Liver (tissue), 9 donors: Measurements from ENCODE around the gene ALKBH1. TPM values are rescaled to one million over a fixed set of nuclear protein-coding genes. Genes with fewer than 3 reads are reported as not detected.
"Not testable (repeated sequence)": the region's sequence is repeated elsewhere in the genome, so short reads cannot be mapped to it uniquely, and the experiment has no call there.

Source experiments
- DNase-seq: peaks from one replicate; pipeline ENCODE4 v3.0.0-alpha.2; 2017; ENCODE audit warnings: low spot score
- H3K27ac ChIP-seq, 2 donors: one replicate each; pipeline ENCODE4 v1.7.0; 2013; ENCODE audit warnings: inconsistent platforms in 2 of 2, low read length in 2 of 2, control low read depth in 1 of 2, low read depth in 1 of 2, mild to moderate bottlenecking in 1 of 2
- H3K27me3 ChIP-seq, 4 donors: one replicate each; pipeline versions ENCODE4 v1.6.1 to v1.7.0; 2013; ENCODE audit warnings: low read length in 3 of 4, inconsistent platforms in 1 of 4, mild to moderate bottlenecking in 1 of 4, moderate library complexity in 1 of 4; ENCODE audit not compliant: control insufficient read depth in 4 of 4, insufficient read depth in 4 of 4
- H3K36me3 ChIP-seq, 4 donors: one replicate each; pipeline versions ENCODE4 v1.6.1 to v1.7.0; 2013; ENCODE audit warnings: low read length in 3 of 4, mild to moderate bottlenecking in 3 of 4, low read depth in 1 of 4, moderate library complexity in 1 of 4; ENCODE audit not compliant: control insufficient read depth in 4 of 4, insufficient read depth in 3 of 4
- H3K4me1 ChIP-seq, 4 donors: one replicate each; pipeline versions ENCODE4 v1.6.1 to v1.7.0; 2013; ENCODE audit warnings: low read length in 3 of 4, mild to moderate bottlenecking in 3 of 4, moderate library complexity in 1 of 4; ENCODE audit not compliant: control insufficient read depth in 4 of 4, insufficient read depth in 4 of 4
- H3K4me3 ChIP-seq, 3 donors: one replicate each; pipeline versions ENCODE4 v1.6.1 to v1.7.0; 2013; ENCODE audit warnings: low read length in 3 of 3, control low read depth in 1 of 3, low read depth in 1 of 3, mild to moderate bottlenecking in 1 of 3
- H3K9ac ChIP-seq, 2 donors: one replicate each; pipeline ENCODE4 v1.7.0; 2013; ENCODE audit warnings: low read length in 2 of 2, mild to moderate bottlenecking in 2 of 2, moderate library complexity in 2 of 2, control low read depth in 1 of 2, low read depth in 1 of 2
- H3K9me3 ChIP-seq, 4 donors: one replicate each; pipeline versions ENCODE4 v1.6.1 to v1.7.0; 2013; ENCODE audit warnings: low read length in 3 of 4; ENCODE audit not compliant: control insufficient read depth in 4 of 4
- EGR1 ChIP-seq, 2 donors: IDR thresholded peaks; 2 replicates each; pipeline ENCODE4 v1.6.1; 2016 to 2018; ENCODE audit warnings: antibody characterized with exemption in 2 of 2, low read depth in 2 of 2
- FOXA1 ChIP-seq: IDR thresholded peaks from 2 replicates; pipeline ENCODE4 v1.6.1; 2016; ENCODE audit warnings: antibody characterized with exemption
- FOXA2 ChIP-seq: IDR thresholded peaks from 2 replicates; pipeline ENCODE4 v1.6.1; 2016; ENCODE audit warnings: antibody characterized with exemption
- GABPA ChIP-seq, 2 donors: IDR thresholded peaks in 1 of 2; conservative IDR thresholded peaks in 1 of 2; 2 replicates each; pipeline ENCODE4 v1.6.1; 2016; ENCODE audit warnings: antibody characterized with exemption in 2 of 2, mild to moderate bottlenecking in 1 of 2, moderate library complexity in 1 of 2
- HNF4A ChIP-seq, 2 donors: conservative IDR thresholded peaks; 2 replicates each; pipeline ENCODE4 v1.6.1; 2016; ENCODE audit warnings: antibody characterized with exemption in 2 of 2, mild to moderate bottlenecking in 2 of 2
- HNF4G ChIP-seq: IDR thresholded peaks from 2 replicates; pipeline ENCODE4 v1.6.1; 2016; ENCODE audit warnings: antibody characterized with exemption
- JUND ChIP-seq, 2 donors: IDR thresholded peaks; 2 replicates each; pipeline ENCODE4 v1.6.1; 2016; ENCODE audit warnings: antibody characterized with exemption in 2 of 2
- RAD21 ChIP-seq, 2 donors: IDR thresholded peaks; 2 replicates each; pipeline ENCODE4 v1.6.1; 2016; ENCODE audit warnings: antibody characterized with exemption in 2 of 2, mild to moderate bottlenecking in 2 of 2
- SP1 ChIP-seq: IDR thresholded peaks from 2 replicates; pipeline ENCODE4 v1.6.1; 2018; ENCODE audit warnings: antibody characterized with exemption, mild to moderate bottlenecking
- TAF1 ChIP-seq: conservative IDR thresholded peaks from 2 replicates; pipeline ENCODE4 v1.6.1; 2016; ENCODE audit warnings: antibody characterized with exemption, mild to moderate bottlenecking
- YY1 ChIP-seq: IDR thresholded peaks from 2 replicates; pipeline ENCODE4 v1.6.1; 2016; ENCODE audit warnings: antibody characterized with exemption, mild to moderate bottlenecking
- WGBS: extraction: QIAGEN DNeasy Blood & Tissue Kit; methylation state at CpG from one replicate; pipeline ENCODE4 v1.1.7; 2013; 5-methylcytosine and 5-hydroxymethylcytosine counted together
- polyA plus RNA-seq, 2 donors: library from polyadenylated mRNA; stranded (reverse) in 1 of 2; unstranded in 1 of 2; fragments of 200-250 nt in 1 of 2; fragments of >200 nt in 1 of 2; fragmentation: Nextera tagmentation in 1 of 2; extraction: Ambion mirVana in 1 of 2; gene quantifications; one replicate each; pipeline versions ENCODE4 v1.2.1 to v1.2.3, GENCODE V29; 2013 to 2015
- total RNA-seq, 2 donors: library from RNA; depleted of rRNA; stranded (reverse); fragments of >200 nt; gene quantifications; one replicate each; pipeline ENCODE4 v1.2.3, GENCODE V29; 2014
- TF ChIP-seq, protein P1 (sequence below): IDR thresholded peaks from 2 replicates; pipeline ENCODE4 v1.6.1; 2016; ENCODE audit warnings: antibody characterized with exemption
- TF ChIP-seq, protein P2 (sequence below): IDR thresholded peaks from 2 replicates; pipeline ENCODE4 v1.6.1; 2016; ENCODE audit warnings: antibody characterized with exemption, mild to moderate bottlenecking
- donor health status: healthy.
- donor health status: healthy.
- donor health status: healthy.
- donor health status: healthy.
- donor health status: healthy.

Gene ALKBH1
- total and polyA plus RNA-seq, 4 donors, result 4.2 to 6.1 (median 5.0) TPM

DNA sequence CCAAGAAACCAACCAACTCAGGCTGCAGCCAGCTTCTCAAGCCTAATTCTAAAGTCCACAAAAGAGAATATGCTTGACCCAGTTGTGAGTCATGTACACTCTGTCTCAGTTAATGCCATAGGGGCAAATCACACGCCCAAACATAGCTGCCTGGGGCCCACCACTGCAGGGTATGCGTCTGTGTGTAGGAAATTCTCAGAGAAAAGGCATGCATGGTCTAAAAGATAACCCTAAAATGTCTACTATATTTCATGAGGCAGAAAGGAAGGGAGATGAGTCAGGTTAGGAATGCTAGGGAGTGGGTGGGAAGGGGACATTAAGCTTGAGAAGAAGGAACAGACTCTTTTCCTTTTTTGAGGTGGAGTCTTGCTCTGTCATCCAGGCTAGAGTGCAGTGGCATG lies 69.1 kb downstream of the ALKBH1 start:
- no peaks in the 10 kb centered on the region for H3K36me3 ChIP-seq

DNA sequence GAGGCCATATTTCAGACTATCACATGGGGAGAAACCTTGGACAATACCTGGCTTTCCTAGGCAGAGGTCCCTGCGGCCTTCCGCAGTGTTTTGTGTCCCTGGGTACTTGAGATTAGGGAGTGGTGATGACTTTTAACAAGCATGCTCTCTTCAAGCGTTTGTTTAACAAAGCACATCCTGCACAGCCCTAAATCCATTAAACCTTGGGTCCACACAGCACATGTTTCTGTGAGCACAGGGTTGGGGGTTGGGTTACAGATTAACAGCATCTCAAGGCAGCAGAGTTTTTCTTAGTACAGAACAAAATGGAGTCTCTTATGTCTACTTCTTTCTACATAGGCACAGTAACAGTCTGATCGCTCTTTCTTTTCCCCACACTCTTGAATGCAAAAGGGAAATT lies 72.0 kb downstream of the ALKBH1 start:
- 74% methylated on average over 4 of the region's 4 CpGs for WGBS
- not testable (repeated sequence) for DNase-seq, H3K27me3 ChIP-seq, H3K27ac ChIP-seq, H3K4me3 ChIP-seq, H3K4me1 ChIP-seq, H3K9ac ChIP-seq, H3K36me3 ChIP-seq, H3K9me3 ChIP-seq

More for the DNA sequence above, 69.1 kb downstream of the ALKBH1 start:
- DNase-seq, result no peak
- 74% methylated on average over 2 of the region's 2 CpGs for WGBS
- no peak overlapping the region for H3K4me3 ChIP-seq
- H3K27me3 ChIP-seq, result no peaks in the 10 kb centered on the region
- H3K27ac ChIP-seq, result no peak overlapping the region
- TF ChIP-seq HNF4A (conservative IDR thresholded peaks at IDR 0.05) (no peak), TAF1 (no peak), SP1 (no peak), FOXA2 (no peak), JUND (IDR thresholded peaks at IDR 0.05) (no peak), HNF4G (no peak), FOXA1 (no peak)
- TF ChIP-seq, protein P1, sequence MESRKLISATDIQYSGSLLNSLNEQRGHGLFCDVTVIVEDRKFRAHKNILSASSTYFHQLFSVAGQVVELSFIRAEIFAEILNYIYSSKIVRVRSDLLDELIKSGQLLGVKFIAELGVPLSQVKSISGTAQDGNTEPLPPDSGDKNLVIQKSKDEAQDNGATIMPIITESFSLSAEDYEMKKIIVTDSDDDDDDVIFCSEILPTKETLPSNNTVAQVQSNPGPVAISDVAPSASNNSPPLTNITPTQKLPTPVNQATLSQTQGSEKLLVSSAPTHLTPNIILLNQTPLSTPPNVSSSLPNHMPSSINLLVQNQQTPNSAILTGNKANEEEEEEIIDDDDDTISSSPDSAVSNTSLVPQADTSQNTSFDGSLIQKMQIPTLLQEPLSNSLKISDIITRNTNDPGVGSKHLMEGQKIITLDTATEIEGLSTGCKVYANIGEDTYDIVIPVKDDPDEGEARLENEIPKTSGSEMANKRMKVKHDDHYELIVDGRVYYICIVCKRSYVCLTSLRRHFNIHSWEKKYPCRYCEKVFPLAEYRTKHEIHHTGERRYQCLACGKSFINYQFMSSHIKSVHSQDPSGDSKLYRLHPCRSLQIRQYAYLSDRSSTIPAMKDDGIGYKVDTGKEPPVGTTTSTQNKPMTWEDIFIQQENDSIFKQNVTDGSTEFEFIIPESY, result no peak
- H3K4me1 ChIP-seq, result peaks cover 0 to 11% (median 4%) of the 10 kb centered on the region in 4 donors
- H3K9me3 ChIP-seq, result no peaks in the 10 kb centered on the region
- H3K9ac ChIP-seq, result no peak overlapping the region

DNA sequence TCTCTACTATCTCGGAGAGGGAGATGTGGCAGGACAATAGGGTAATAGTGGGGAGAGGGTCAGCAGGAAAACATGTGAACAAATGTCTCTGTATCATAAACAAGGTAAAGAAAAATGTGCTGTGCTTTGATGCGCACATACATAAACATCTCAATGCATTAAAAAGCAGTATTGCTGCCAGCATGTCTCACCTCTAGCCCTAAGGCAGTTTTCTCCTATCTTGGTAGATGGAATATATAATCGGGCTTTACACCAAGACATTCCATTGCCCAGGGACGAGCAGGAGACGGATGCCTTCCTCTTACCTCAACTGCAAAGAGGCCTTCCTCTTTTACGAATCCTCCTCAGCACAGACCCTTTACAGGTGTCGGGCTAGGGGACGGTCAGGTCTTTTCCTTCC lies 72.4 kb downstream of the ALKBH1 start:
- not testable (repeated sequence) for H3K36me3 ChIP-seq, H3K9me3 ChIP-seq, DNase-seq, H3K4me1 ChIP-seq, H3K27me3 ChIP-seq, H3K4me3 ChIP-seq, H3K27ac ChIP-seq, H3K9ac ChIP-seq
- WGBS, result 86% methylated on average over 8 of the region's 8 CpGs

DNA sequence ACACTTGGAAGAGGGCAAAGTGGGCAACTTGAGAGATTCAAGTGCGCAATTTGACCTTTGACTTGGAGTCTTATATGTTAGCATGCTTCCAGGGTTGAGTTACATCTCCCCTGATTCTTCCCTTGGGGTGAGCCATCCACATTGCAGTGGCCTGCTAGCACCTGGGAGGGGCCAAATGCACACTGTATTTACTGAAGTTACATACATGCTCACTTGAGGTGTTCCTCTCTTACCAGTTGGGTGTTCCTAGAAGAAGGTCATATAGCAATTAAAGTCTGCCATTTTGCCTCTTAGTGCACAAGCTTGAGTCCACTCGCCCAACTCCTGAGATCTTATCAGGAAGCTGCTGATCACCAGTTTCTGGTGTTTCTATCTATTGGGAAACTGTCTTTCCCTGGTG lies 77.7 kb downstream of the ALKBH1 start:
- H3K36me3 ChIP-seq, result no peaks in the 10 kb centered on the region
- H3K27ac ChIP-seq, result no peak overlapping the region
- TF ChIP-seq SP1 (no peak), RAD21 (IDR thresholded peaks at IDR 0.05) (no peak), HNF4A (conservative IDR thresholded peaks at IDR 0.05) (no peak), YY1 (no peak), GABPA (IDR thresholded peaks at IDR 0.05 in 1 of 2, conservative IDR thresholded peaks at IDR 0.05 in 1 of 2) (no peak), EGR1 (IDR thresholded peaks at IDR 0.05; ENCODE audit: low read depth in 2 of 2) (no peak)
- TF ChIP-seq, protein P2, sequence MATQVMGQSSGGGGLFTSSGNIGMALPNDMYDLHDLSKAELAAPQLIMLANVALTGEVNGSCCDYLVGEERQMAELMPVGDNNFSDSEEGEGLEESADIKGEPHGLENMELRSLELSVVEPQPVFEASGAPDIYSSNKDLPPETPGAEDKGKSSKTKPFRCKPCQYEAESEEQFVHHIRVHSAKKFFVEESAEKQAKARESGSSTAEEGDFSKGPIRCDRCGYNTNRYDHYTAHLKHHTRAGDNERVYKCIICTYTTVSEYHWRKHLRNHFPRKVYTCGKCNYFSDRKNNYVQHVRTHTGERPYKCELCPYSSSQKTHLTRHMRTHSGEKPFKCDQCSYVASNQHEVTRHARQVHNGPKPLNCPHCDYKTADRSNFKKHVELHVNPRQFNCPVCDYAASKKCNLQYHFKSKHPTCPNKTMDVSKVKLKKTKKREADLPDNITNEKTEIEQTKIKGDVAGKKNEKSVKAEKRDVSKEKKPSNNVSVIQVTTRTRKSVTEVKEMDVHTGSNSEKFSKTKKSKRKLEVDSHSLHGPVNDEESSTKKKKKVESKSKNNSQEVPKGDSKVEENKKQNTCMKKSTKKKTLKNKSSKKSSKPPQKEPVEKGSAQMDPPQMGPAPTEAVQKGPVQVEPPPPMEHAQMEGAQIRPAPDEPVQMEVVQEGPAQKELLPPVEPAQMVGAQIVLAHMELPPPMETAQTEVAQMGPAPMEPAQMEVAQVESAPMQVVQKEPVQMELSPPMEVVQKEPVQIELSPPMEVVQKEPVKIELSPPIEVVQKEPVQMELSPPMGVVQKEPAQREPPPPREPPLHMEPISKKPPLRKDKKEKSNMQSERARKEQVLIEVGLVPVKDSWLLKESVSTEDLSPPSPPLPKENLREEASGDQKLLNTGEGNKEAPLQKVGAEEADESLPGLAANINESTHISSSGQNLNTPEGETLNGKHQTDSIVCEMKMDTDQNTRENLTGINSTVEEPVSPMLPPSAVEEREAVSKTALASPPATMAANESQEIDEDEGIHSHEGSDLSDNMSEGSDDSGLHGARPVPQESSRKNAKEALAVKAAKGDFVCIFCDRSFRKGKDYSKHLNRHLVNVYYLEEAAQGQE, result no peak
- TF ChIP-seq, protein P1, result no peak
- no peak overlapping the region for H3K4me3 ChIP-seq
- no peak for DNase-seq
- peaks cover 0 to 6% (median 0%) of the 10 kb centered on the region in 4 donors for H3K9me3 ChIP-seq
- 83% methylated on average over 2 of the region's 2 CpGs for WGBS
- no peak overlapping the region for H3K9ac ChIP-seq
- no peaks in the 10 kb centered on the region for H3K4me1 ChIP-seq
- H3K27me3 ChIP-seq, result no peaks in the 10 kb centered on the region
